ENCODE measurements around the gene PPRC1. TPM values are rescaled to one million over a fixed set of nuclear protein-coding genes. Genes with fewer than 3 reads are reported as not detected.

The PPRC1 gene
- total RNA-seq, 2 donors from 2014 or later, result 34.5 to 71.3 TPM

GRCh38 chr10:102131286-102132170 is 1.3 kb upstream of the PPRC1 start:
- peak overlapping the region; percentile 96 for H3K27ac Mint-ChIP-seq
- no peaks in the 10 kb centered on the region for H3K27me3 Mint-ChIP-seq
- ATAC-seq (replicated peaks), result no peak
- H3K4me1 Mint-ChIP-seq, result peaks cover 27% of the 10 kb centered on the region
- peak overlapping the region; percentile 98 for H3K4me3 Mint-ChIP-seq
- H3K9me3 Mint-ChIP-seq, result no peaks in the 10 kb centered on the region
- H3K36me3 Mint-ChIP-seq (ENCODE audit: low read depth), result peaks cover 35% of the 10 kb centered on the region

GRCh38 chr10:102132193-102132562 is 662 bp upstream of the PPRC1 start:
- Mint-ChIP-seq H3K4me3 (peak overlapping the region; percentile 98), H3K27me3 (no peaks in the 10 kb centered on the region), H3K4me1 (peaks cover 27% of the 10 kb centered on the region), H3K27ac (peak overlapping the region; percentile 96), H3K9me3 (no peaks in the 10 kb centered on the region), H3K36me3 (ENCODE audit: low read depth) (peaks cover 42% of the 10 kb centered on the region)
- ATAC-seq (replicated peaks), result no peak

- Mint-ChIP-seq H3K27ac (peak overlapping the region; percentile 96), H3K4me3 (peak overlapping the region; percentile 98), H3K4me1 (peaks cover 32% of the 10 kb centered on the region), H3K27me3 (no peaks in the 10 kb centered on the region), H3K36me3 (ENCODE audit: low read depth) (peaks cover 56% of the 10 kb centered on the region), H3K9me3 (no peaks in the 10 kb centered on the region)
- peak; percentile 46 for ATAC-seq (replicated peaks)
Observed at GRCh38 chr10:102133373-102134195, 744 bp downstream of the PPRC1 start.

- peaks cover 32% of the 10 kb centered on the region for H3K4me1 Mint-ChIP-seq
Observed at GRCh38 chr10:102134416-102134815, 1.6 kb downstream of the PPRC1 start.

GRCh38 chr10:102135956-102136526 is 3.2 kb downstream of the PPRC1 start:
- Mint-ChIP-seq H3K36me3 (ENCODE audit: low read depth) (peaks cover 80% of the 10 kb centered on the region), H3K9me3 (no peaks in the 10 kb centered on the region)

More at GRCh38 chr10:102134416-102134815, 1.6 kb downstream of the PPRC1 start:
- H3K4me3 Mint-ChIP-seq, result peak overlapping the region; percentile 98
- H3K36me3 Mint-ChIP-seq (ENCODE audit: low read depth), result peaks cover 64% of the 10 kb centered on the region
- H3K27me3 Mint-ChIP-seq, result no peaks in the 10 kb centered on the region
- H3K9me3 Mint-ChIP-seq, result no peaks in the 10 kb centered on the region
- no peak for ATAC-seq (replicated peaks)
- peak overlapping the region; percentile 96 for H3K27ac Mint-ChIP-seq

GRCh38 chr10:102139281-102140110 is 6.7 kb downstream of the PPRC1 start:
- Mint-ChIP-seq H3K9me3 (no peaks in the 10 kb centered on the region), H3K4me3 (no peak overlapping the region), H3K27ac (peak overlapping the region; percentile 59), H3K4me1 (peaks cover 22% of the 10 kb centered on the region), H3K36me3 (ENCODE audit: low read depth) (peaks cover 94% of the 10 kb centered on the region), H3K27me3 (no peaks in the 10 kb centered on the region)
- no peak for ATAC-seq (replicated peaks)

More at GRCh38 chr10:102135956-102136526, 3.2 kb downstream of the PPRC1 start:
- peak overlapping the region; percentile 98 for H3K4me3 Mint-ChIP-seq
- no peaks in the 10 kb centered on the region for H3K27me3 Mint-ChIP-seq
- H3K27ac Mint-ChIP-seq, result peak overlapping the region; percentile 96
- peaks cover 32% of the 10 kb centered on the region for H3K4me1 Mint-ChIP-seq
- no peak for ATAC-seq (replicated peaks)

- H3K4me3 Mint-ChIP-seq, result no peak overlapping the region
- peak overlapping the region; percentile 65 for H3K27ac Mint-ChIP-seq
- H3K27me3 Mint-ChIP-seq, result no peaks in the 10 kb centered on the region
- no peaks in the 10 kb centered on the region for H3K9me3 Mint-ChIP-seq
- H3K4me1 Mint-ChIP-seq, result peaks cover 15% of the 10 kb centered on the region
- H3K36me3 Mint-ChIP-seq (ENCODE audit: low read depth), result peaks cover 94% of the 10 kb centered on the region
- ATAC-seq (replicated peaks), result no peak
Observed at GRCh38 chr10:102140218-102140617, 7.4 kb downstream of the PPRC1 start.

GRCh38 chr10:102140913-102141540 is 8.2 kb downstream of the PPRC1 start:
- H3K4me1 Mint-ChIP-seq, result peaks cover 7% of the 10 kb centered on the region
- H3K27ac Mint-ChIP-seq, result peak overlapping the region; percentile 65
- ATAC-seq (replicated peaks), result no peak
- H3K9me3 Mint-ChIP-seq, result no peaks in the 10 kb centered on the region
- H3K4me3 Mint-ChIP-seq, result no peak overlapping the region
- no peaks in the 10 kb centered on the region for H3K27me3 Mint-ChIP-seq
- H3K36me3 Mint-ChIP-seq (ENCODE audit: low read depth), result peaks cover 94% of the 10 kb centered on the region

- Mint-ChIP-seq H3K27ac (peak overlapping the region; percentile 65), H3K36me3 (ENCODE audit: low read depth) (peaks cover 98% of the 10 kb centered on the region), H3K27me3 (no peaks in the 10 kb centered on the region), H3K4me3 (no peak overlapping the region), H3K4me1 (peaks cover 5% of the 10 kb centered on the region), H3K9me3 (no peaks in the 10 kb centered on the region)
- no peak for ATAC-seq (replicated peaks)
Observed at GRCh38 chr10:102141583-102142107, 8.8 kb downstream of the PPRC1 start.

- peaks cover 98% of the 10 kb centered on the region for H3K36me3 Mint-ChIP-seq (ENCODE audit: low read depth)
- peak overlapping the region; percentile 26 for H3K27ac Mint-ChIP-seq
- ATAC-seq (replicated peaks), result no peak
- peaks cover 14% of the 10 kb centered on the region for H3K4me1 Mint-ChIP-seq
- no peaks in the 10 kb centered on the region for H3K9me3 Mint-ChIP-seq
- H3K27me3 Mint-ChIP-seq, result no peaks in the 10 kb centered on the region
- no peak overlapping the region for H3K4me3 Mint-ChIP-seq
Observed at GRCh38 chr10:102146971-102147428, 14.2 kb downstream of the PPRC1 start.

GRCh38 chr10:102147561-102147960 is 14.7 kb downstream of the PPRC1 start:
- H3K4me3 Mint-ChIP-seq, result no peak overlapping the region
- peaks cover 14% of the 10 kb centered on the region for H3K4me1 Mint-ChIP-seq
- H3K27me3 Mint-ChIP-seq, result no peaks in the 10 kb centered on the region
- H3K36me3 Mint-ChIP-seq (ENCODE audit: low read depth), result peaks cover 100% of the 10 kb centered on the region
- H3K9me3 Mint-ChIP-seq, result no peaks in the 10 kb centered on the region
- peak overlapping the region; percentile 26 for H3K27ac Mint-ChIP-seq
- ATAC-seq (replicated peaks), result no peak

GRCh38 chr10:102148275-102148674 is 15.4 kb downstream of the PPRC1 start:
- peaks cover 20% of the 10 kb centered on the region for H3K4me1 Mint-ChIP-seq
- ATAC-seq (replicated peaks), result no peak
- peaks cover 100% of the 10 kb centered on the region for H3K36me3 Mint-ChIP-seq (ENCODE audit: low read depth)
- H3K27ac Mint-ChIP-seq, result peak overlapping the region; percentile 26
- H3K9me3 Mint-ChIP-seq, result no peaks in the 10 kb centered on the region
- H3K27me3 Mint-ChIP-seq, result no peaks in the 10 kb centered on the region
- no peak overlapping the region for H3K4me3 Mint-ChIP-seq

Data from activated T-helper 17 cell treated with anti-CD3 and anti-CD28 coated beads, Interleukin-2, amount 50 U/mL, for 72 hours (primary cell).